Measurements from ENCODE around the gene ACSF3. TPM values are rescaled to one million over a fixed set of nuclear protein-coding genes. Genes with fewer than 3 reads are reported as not detected.

ACSF3 gene
- total RNA-seq, 1 donor from 2014 or later = 22.5 TPM

- no peak for DNase-seq
- no peak for ATAC-seq
Measured at GRCh38 chr16:89200850-89201411, 107.3 kb downstream of the ACSF3 start.

GRCh38 chr16:89201439-89202377 lies 108.1 kb downstream of the ACSF3 start:
- DNase-seq = peak; percentile 78
- peak; percentile 90 for ATAC-seq
- intact Hi-C loops (cut with micrococcal nuclease) = no loop called here

More at GRCh38 chr16:89200850-89201411, 107.3 kb downstream of the ACSF3 start:
- intact Hi-C loops (cut with micrococcal nuclease) = no loop called here

DNA sequence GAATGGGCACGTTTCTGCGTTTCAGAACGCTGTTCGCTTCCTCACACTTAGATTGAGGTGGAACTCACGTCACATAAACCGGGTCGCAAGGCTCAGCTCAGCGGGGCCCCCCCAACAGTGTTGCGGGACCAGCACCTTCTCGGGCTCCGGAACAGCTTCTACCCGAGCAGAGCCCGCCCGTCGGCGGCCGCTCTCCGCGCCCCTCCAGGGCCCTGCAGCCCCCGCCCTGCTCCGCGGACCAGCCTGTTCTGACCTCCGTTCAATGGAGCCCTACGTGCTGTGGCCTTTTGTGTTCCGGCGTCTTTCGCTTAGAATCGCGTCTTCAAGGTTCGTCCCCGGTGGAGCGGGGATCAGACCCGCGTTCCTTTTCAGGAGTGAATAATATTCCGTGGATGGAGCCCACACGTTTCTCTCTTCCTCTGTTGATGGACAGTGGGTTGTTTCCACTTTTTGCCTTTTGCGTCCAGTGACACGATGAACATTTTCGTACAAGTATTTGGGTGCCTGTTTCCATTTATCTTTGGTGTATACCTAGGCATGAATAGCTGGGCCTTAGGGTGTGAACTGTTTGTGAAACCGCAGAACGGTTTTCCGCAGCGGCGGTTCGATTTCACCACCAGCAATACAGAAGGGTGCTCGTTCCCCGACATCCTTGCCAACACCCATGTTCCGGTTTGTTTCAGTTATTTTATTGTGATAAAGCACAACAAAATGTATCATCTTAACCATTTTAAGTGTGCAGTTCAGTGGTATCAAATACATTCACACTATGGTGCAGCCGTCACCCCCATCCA lies 109.0 kb downstream of the ACSF3 start:
- intact Hi-C loops (cut with micrococcal nuclease) = no loop called here
- no peak for DNase-seq
- ATAC-seq = no peak

Other genes with a start within 250 kb of the ACSF3 start
- gene GALNS, start 236.9 kb upstream of the ACSF3 start, total RNA-seq = 14.6 TPM
- gene TRAPPC2L, start 236.7 kb upstream of the ACSF3 start, total RNA-seq = 59.0 TPM
- not detected for gene PABPN1L, start 227.2 kb upstream of the ACSF3 start, total RNA-seq
- gene CBFA2T3, start 116.6 kb upstream of the ACSF3 start, total RNA-seq = 11.5 TPM
- gene CDH15, start 77.9 kb downstream of the ACSF3 start, total RNA-seq = not detected
- gene SLC22A31, start 106.7 kb downstream of the ACSF3 start, total RNA-seq = not detected
- gene ZNF778, start 123.9 kb downstream of the ACSF3 start, total RNA-seq = 8.1 TPM

Data from left ventricle myocardium superior (tissue), 1 donor.